CD1c-positive myeloid dendritic cell (primary cell): ENCODE data around the gene CFAP46.
"Not testable (repeated sequence)": the region's sequence is repeated elsewhere in the genome, so short reads cannot be mapped to it uniquely, and the experiment has no call there.

Experiments
- DNase-seq: peaks from one replicate; pipeline ENCODE4 v3.0.0-alpha.2; 2016; ENCODE audit errors: extremely low spot score

Gene CFAP46

DNA sequence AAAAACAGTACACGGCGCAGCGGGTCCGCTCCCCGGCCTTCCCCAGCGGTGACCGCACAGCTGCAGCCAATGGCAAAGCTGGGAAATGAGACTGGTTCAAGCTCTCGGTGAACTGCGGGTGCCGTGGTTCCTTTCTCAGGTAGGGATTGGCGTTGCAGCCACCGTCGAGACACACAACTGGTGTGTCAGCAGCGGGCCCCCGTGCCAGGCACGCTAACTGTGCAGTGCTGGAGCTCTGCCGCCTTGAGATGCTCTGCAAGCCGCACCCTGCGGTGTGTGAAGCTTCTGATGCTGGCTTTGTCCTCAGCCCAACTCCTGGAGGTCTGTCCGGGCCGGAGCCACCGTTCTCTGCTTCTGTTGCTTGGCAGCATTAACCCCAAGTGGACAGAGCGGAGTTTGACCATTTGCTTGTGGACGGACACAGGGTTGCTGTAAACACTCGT, 135.8 kb downstream of the CFAP46 start:
- no peak for DNase-seq

DNA sequence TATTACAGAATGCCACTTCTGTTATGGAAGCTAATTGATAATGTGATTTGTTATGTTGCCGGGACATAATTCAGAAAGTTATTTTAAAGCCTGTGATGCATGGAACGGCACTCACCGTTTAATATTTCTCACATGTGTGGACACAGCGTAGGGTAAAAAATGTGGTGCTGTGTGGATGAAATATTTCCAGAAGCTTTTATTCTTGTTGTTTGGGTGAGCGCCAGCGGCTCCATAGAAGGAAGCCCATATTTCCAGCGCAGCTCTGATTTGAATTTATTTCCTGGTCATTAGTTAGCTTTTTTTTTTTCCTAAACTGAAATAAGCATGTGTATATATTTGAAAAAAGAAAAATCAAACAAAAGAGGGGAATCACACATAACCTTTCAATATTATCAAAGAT, 136.3 kb downstream of the CFAP46 start:
- no peak for DNase-seq

DNA sequence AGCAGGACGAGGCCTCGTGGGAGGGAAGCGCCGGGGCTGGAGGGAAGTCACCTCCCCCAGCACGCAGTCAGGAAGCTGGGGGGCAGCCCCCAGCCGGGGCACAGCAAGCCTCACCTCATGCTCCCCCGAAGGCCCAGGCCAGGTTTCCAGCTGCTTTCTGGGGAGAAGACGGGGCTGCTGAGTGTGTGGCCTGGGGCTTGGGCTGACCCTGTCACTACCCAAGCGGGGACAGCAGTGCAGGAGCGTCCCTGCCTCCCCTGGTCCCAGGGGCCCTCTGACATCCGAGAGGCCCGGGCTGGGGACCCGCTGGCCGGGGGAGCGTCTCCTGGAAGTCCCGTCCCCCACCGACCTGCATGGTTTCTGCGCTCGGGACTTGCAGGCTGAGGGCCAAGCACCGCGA, 136.8 kb downstream of the CFAP46 start:
- no peak for DNase-seq

DNA sequence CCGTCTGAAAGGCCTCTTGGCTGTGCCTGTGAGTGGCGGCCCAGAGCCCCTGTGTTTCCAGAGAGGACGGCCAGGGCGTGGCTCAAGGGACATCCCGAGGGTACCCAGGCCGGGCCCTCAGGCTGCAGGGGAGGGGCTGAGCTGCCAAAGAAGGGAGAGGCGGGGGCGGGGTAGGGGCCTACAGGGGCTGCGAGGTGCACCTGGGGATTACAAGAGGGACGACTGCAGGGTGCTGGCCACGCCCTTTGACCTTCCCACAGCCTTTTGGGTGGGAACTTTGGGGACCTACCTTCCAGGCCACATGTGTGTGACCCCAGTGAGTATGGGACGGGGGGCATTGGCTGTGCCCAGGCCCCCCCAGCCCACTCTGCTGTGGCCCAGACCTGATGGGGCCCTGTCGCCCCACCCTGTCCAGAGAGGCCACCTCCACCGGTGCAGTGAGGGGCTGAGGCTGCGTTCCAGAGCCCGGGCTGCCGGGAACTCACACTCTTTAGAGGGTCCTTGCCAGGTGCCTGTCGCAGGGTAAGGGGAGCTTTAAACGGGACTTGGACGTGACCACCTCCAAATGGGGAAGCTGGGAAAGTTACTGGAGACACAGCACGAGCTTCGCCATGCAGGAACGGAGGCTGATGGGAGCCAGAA, 137.5 kb downstream of the CFAP46 start:
- DNase-seq: no peak

DNA sequence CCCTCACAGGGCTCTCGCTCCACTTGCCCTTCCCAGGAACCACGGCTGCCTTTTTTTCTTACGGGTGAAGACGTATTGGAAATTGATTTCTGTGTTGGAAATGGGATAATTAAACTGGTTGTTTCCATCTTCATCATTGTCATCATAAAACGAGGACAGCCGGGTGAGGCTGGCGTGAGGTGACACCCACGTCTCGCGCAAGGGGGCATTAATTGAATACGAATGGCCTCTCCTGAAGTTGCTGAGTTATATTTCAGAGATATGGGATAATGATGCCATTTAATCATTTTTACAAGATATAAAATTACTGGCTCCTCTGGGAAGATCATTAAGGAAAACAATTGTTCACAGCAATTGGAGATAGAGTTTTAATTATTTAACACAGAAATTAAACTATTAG, 138.1 kb downstream of the CFAP46 start:
- DNase-seq: no peak

DNA sequence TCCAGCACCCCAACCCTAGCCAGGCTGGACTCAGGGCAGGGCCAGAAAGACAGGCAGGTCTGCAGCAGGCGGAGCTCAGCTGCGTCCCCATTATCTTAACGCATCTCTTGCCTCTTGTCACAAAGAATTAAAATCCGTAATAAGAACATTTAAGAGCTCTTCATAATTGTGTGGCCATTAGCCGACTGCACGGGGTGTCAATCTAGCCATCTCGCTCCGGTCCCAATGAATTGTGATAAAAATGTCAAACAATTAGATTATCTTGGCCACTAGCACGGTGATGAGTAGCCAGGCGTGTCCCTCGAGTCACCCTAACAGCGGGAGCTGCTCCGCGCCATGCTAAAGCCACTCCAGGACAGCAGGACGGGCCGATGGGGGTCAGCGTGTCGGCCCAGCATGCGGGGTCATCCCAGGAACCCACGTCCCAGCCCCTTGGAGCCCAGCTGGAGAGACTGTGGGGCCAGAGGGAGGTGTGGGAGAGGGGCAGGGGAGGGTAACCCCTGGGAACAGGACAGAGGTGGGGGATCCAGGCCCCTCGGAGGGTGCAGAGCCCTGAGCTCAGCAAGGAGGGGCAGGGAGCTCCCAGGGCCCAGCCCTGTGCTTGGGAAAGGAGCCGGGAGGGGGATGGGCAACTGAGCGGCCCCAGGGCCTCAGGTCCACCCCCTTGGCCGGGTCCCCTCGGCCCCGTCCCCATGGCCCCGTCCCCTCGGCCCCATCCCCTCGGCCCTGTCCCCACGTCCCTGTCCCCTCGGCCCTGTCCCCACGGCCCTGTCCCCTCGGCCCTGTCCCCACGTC, 138.8 kb downstream of the CFAP46 start:
- no peak for DNase-seq

DNA sequence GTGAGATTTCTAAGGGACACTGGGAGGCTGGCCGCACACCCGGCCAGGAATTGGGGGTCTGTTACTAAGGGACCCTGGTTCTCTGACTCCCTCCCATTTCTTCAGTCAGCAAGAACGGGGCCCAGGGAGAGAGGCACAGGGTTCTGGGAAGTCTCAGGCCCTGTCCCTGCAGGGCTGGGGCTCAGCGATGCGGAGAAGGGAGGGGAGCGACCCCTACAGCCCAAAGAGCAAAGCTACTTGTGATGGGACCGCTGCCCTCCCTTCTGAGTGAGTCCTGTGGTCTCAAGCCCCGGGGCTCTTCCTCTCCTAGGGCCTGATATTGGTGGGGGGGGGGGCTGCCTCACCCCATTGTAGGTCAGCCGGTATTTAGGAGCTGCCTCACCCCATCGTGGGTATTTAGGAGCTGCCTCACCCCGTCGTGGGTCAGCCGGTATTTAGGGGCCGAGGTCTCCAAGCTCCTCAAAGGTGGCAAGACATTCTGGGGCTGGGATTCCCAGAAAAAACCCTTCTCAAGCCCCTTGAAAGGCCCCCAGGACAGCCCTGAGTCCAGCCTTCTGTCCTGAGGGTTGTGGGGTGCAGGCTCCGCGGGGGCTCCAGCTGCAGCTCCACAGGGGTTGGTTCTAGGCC, 139.6 kb downstream of the CFAP46 start:
- no peak for DNase-seq

DNA sequence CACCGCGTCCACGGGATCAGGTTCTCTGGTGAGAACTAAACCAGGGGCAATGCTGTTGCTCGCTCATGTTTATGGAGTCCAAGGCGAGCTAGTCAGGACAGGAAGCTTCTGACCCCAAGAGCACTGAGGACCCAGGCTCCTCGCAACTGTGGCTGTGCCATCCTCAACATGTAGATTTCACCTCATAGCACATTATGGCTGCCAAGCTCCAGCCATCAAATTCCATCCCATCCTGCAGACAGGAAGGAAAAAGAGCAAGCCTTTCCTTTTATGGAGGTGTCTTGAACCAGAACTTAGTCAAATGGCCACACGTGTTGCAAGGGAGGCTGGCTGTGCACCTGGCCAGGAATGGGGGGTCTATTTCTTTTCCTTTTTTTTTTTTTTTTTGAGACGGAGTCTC, 140.3 kb downstream of the CFAP46 start:
- no peak for DNase-seq

DNA sequence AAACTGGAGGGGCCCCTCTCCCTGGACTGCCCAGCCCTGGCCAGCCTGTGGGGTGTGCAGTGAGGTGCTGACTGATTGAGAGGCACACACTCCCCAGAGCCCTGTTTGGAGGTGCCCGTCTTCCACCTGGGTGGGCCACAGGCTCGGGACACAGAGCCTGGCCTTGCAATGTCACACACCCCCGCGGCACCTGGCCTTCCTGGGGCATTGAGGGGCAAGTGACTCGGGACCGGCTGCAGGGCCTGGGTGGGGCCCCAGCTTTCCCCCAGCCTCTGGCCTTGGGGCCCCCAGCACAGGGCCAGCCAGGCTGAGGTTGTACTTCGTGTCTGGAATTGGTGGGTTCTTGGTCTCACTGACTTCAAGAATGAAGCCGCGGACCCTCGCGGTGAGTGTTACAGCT, 142.5 kb downstream of the CFAP46 start:
- DNase-seq: no peak

DNA sequence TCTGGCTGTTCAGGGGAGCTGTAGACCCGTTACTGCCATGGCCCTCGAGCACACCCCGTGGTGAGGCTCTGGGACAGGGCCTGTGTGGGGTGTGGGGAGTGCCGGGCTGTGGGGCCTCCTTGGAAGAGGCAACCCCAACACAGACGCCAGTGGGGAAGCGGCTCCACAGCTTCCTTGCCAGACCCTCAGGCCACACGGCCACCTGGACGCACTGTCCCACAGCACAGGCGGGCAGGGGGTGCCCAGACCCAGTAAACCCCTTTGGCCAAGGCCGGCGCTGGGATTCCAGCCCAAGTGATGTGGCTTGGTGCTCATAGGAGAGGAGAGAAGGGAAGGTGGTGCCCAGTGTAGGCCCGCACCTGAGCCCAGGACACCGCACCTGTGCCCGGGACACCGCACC, 143.5 kb downstream of the CFAP46 start:
- DNase-seq: no peak

DNA sequence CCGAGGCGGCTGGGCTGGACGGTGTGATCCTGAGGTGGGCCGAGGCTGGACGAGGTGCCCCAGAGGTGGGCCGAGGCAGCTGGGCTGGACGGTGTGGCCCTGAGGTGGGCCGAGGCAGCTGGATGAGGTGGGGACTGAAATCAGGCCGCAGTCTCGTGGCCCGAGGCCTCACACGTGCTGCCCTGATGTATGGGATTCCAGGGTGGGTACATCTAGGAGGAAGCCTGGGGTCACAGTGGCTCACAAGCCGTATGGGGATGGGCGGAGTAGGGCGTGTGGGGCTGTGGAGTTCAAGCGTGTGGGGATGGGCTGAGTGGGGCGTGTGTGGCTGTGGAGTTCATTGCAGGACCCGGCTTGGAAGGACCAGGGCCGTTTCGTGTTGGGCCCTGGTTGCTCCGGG, 144.0 kb downstream of the CFAP46 start:
- DNase-seq: no peak

DNA sequence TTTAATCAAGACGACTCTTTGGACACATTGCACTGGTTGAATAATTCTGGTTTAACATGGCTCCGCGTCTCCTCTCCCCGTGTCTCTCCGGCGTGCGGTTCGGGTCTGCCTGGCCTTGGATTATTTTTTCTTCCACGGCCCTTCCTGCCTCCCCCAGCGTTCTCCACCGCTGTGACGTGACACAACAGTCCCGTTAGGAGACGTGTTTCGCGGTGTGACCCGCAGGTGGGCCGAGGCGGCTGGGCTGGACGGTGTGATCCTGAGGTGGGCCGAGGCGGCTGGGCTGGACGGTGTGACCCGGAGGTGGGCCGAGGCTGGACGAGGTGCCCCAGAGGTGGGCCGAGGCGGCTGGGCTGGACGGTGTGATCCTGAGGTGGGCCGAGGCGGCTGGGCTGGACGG, 144.4 kb downstream of the CFAP46 start:
- DNase-seq: not testable (repeated sequence)

DNA sequence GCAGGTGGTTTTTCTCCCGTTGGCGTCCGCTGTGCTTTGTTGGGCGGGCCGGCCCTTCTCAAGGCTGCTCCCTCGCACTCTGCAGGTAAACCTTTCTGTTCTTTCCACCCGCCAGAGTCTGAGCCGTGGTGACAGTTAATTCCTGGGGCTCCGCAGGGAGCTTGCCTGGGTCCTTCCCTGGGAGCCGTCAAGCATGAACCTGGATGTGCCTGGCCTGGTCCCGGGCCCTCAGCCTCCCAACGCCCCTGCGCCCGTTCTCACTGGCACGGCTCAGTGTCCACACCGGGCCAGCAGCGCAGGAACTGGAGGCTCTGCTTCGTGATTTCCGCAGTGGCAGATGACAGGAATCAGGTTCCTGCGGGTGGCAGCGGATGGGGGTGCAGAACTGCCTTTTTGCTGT, 145.5 kb downstream of the CFAP46 start:
- no peak for DNase-seq

DNA sequence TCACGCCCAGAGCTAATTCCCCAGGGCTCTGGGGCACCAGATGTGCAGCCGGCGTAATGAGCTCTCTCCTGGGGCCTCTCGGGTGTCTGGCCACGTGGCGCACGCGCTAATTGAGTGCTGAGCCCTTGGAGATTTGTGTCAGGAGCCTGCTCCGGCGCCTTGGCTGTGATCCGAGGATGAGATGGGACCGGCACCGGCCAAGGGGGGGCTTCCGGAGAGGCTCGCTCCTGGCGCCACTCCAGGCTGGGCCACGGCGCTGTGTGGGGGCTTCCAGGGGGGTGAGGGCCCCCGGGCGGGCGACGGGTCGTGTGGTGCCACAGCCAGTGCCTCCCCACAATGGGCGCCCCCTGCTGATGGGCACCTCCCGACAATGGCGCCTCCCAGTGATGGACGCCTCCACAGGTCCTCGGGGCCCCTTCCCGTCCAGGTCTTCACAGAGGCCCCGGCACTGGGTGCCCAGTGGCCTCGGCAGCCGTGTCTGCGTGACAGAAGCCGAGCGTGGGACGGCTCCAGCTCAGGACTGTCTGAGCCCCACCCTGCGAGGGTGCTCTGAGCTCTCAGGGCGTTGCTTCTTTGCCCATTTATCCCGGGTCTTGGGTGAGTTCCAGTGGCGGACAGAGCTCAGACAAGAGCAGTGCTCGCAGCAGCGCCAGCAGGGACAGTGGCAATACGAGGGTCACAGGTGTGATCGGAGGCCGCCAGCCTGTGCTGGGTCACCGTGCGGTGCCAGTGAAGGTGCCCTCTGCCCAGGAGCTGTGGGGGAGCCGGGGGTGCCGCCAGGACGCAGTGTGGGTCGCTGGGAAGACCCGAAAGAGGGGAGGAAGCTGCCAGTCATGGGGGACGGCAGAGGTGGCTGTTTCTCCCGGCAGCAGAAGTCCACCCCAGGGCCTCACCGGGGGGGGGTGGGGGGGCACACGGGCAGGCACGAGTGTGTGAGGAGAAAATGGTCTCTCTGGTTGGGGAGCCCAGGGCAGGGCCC, 148.2 kb downstream of the CFAP46 start:
- no peak for DNase-seq

DNA sequence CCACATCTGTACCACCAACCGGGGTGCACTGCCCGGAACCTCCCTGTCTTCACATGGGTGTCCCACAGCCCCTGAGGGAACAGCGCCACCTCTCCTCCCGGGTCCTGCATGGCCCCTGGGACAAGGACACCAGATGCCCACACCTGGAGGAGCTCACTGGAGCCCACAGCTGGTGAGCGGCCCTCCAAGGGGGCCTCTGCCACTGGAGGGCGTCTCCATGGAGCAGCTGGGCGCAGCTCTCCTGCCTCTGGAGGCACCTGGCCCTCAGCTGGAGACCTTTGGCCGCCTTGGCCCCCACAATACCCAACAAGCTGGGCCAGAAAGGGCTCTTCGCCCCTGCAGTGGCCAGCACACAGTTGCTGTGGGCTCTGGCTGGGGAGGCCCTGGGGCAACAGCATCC, 149.2 kb downstream of the CFAP46 start:
- DNase-seq: no peak

DNA sequence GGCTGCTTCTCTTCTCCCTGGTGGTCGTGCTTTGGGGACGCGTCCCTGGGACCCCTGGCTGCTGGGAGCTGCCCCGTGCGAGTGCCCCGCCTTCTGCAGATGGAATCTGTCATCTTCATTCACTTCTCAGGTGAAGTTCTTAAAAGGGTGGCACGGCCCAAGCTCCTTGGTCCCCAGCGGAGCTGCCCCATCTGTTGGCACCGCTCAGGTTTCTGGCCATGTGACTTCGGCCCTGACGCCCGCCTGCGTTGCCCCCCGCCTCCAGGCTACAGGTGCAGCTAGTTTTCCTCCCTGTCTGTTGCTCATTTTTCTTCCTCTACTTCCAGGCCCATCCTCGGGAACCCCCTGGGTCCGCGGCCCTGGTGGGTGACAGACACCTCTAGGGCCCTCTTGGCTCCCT, 149.6 kb downstream of the CFAP46 start:
- DNase-seq: no peak

DNA sequence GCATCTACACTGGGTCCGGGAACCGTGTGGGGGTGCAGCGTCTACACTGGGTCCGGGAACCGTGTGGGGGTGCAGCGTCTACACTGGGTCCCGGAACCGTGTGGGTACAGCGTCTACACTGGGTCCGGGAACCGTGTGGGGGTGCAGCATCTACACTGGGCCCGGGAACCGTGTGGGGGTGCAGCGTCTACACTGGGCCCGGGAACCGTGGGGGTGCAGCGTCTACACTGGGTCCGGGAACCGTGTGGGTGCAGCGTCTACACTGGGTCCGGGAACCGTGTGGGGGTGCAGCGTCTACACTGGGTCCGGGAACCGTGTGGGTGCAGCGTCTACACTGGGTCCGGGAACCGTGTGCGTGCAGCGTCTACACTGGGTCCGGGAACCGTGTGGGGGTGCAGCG, 150.3 kb downstream of the CFAP46 start:
- DNase-seq: not testable (repeated sequence)

DNA sequence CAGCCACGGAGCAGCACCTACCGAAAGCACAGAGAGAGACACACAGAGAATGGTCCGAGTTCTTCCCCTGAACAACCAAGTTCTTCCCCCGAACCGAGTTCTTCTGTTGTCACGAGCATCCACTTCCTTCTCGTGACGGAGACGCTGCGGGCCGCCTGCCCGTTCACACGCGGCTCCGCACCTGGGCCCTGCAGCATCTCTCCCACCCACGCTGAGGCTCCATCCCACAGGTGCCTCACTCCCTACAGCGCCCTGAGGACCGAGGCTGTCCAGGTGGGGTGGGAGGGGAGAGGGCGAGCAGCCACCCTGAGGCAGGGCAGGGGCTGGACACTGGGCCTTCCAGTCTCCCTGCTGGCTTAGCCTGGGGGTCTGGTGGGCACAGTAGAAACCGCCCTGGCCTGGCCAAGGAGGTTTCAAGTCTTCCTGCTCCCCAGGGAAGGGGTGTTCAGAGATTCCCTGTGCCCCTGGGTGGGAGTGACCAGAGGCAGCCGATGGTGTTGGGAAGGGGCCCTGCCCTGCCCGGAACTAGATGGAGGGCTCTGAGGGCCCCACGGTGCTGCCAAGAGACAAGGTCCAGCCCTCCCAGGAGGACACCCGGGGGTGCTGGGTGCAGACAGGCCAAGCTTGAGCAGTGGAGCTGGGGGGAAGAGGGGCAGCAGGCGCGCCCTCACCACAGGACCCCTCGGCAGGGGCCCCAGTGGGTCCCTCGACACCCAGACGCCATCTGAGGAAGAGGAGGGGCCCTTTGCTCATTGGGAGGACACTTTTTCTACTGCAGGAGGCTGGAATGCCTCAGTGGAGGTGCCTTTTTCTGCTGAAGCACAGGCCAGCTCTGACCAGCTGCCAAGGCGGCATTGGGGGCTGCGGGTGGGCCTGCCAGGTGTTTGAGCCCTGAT, 151.2 kb downstream of the CFAP46 start:
- DNase-seq: no peak

DNA sequence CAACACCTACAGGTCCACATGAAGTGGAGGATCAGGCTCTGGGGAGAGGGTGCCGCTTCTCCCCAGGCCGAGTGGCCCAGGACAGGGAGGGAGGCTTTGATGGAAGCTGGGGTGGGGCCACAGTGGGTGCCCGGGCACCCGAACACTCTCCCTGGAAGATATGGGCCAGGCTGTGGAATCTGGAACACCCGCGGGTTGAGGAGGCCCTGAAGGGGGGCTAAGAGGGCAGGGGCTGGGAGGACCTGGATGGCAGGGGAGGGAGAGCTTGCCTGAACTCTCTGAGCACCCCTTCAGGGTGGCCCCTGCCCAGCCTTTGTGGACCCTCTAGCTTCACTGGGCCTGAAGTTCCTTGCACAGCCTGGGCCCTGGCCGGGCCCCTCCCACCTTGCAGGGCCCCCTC, 151.9 kb downstream of the CFAP46 start:
- DNase-seq: no peak

DNA sequence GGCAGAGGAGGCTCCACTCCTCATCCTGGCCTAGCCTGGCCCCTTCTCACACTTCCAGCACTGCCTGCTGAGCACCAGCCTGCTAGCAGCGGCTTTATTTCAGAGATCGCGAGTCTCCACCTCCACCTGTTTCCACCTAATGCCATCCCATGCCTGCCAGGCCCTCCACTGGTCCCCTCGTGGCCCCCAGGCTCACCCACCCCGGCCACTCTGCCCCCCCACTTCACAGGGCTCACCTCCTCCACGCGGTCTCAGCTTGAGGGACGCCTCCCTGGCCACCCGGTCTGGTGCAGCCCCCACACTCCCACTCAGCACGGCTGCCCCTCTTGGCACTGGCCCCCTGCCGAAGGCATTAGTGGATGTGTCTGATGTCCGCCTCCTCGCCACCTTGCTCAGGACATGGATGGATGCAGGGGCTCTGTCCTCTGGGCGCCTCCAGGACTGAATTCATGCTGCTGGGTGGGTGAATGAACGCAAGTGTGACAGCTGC, 152.7 kb downstream of the CFAP46 start:
- DNase-seq: no peak

DNA sequence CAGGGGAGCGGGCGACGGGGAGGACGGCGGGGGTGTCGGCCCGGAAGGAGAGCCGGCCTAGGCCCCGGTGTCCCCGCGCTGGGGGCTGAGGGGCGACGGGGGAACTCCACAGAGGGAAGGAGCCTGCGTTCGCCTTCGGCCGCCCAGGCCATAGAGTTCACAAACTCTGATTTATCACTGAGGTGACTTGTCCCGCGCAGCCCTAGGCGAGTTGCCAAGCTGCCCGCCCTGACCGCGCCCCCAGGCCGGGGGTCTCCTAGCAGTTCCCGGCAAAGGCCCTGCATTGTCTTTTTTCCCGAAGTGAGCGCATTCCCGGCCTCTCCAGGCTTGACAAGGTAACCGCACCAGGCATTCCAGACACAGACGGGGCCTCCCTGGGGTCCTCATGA, 153.5 kb downstream of the CFAP46 start:
- no peak for DNase-seq
